Eye (tissue), 1 donor: ENCODE results near the gene ILKAP.

ENCODE experiments used
- DNase-seq: peaks from one replicate; pipeline ENCODE4 v3.0.0-alpha.2; 2015

Gene ILKAP

DNA sequence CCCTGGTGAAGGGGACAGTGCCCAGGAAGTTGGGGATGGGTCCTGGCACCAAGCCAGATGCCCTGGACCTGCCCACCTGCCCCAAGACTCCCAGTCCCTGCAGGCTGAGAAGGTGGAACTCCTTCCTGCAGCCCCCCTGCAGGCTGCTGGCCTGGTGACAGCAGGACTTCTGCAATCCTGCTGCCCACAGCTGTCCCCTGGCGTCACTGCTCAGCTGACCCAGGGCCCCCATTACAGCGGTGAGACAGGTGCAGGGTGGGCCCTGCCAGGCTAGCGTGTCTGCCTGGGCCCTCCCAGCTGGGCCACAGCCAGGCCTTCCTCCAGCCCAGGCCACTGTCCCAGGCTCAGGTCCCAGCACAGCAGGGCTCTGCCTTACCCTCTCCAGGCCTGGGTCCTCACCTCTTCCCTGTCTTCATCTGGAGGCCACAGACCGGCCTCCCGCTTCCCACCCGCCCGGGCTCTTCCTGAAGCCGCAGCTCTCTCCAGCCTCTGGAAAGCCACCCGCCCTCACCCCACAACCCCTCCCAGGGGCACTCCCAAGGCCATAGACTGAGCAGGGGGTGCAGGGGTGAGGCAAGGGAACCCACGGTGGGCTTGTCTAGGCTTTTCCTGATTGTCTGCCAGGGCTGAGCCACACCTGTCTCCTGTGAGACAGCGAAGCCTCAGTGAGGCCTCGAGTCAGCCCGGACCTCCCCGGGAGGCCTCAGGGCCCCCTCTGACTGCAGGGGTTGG, 53.5 kb downstream of the ILKAP start:
- DNase-seq = no peak

- DNase-seq = no peak
Observed at GRCh38 chr2:238148981-238149380, 54.5 kb downstream of the ILKAP start.

DNA sequence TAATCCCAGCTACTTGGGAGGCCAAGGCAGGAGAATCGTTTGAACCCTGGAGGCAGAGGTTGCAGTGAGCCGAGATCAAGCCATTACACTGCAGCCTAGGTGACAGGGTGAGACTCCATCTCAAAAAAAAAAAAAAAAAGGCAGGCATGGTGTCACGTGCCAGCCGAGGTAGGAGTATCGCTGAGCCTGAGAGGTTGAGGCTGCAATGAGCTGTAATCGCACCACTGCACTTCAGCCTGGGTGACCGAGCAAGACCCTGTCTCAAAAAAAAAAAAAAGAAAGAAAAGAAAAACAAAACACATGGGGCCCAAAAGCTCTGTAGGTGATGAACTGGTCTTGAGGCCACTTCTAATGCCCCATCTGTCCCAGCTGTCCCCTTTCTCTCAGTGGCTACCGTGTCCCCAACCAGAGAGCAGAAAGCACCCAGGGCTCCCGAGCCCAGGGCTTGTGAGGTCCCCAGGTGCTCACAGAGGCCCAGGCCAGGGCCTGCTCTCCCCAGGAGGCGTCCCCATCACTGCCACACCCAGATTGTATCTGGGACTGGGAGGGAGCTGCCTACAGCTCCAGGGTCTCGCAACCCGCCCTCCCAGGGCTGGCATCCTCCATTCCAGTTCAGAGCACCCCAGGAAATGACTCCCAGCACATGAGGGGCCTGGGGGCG, 56.5 kb downstream of the ILKAP start:
- DNase-seq = no peak

- DNase-seq = no peak
Observed at GRCh38 chr2:238145851-238146250, 57.6 kb downstream of the ILKAP start.

- DNase-seq = no peak
Observed at GRCh38 chr2:238145046-238145445, 58.4 kb downstream of the ILKAP start.

DNA sequence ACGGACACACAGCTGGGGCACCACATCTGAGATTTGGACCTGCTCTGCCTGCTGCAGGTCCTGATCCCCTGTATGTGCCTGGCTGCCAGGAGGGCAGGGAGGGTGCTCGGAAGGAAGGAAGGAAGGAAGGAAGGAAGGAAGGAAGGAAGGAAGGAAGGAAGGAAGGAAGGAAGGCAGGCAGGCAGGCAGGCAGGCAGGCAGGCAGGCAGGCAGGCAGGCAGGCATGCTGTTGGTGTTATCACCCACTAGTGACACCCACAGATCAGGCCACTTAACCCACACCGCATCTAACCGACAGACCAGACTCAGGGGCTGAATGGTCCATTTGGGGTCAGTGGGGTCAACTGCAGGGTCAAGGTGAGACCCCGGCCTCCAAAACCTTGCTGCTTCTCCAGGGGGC, 59.2 kb downstream of the ILKAP start:
- no peak for DNase-seq

- no peak for DNase-seq
Observed at GRCh38 chr2:238143239-238143951, 60.1 kb downstream of the ILKAP start.

DNA sequence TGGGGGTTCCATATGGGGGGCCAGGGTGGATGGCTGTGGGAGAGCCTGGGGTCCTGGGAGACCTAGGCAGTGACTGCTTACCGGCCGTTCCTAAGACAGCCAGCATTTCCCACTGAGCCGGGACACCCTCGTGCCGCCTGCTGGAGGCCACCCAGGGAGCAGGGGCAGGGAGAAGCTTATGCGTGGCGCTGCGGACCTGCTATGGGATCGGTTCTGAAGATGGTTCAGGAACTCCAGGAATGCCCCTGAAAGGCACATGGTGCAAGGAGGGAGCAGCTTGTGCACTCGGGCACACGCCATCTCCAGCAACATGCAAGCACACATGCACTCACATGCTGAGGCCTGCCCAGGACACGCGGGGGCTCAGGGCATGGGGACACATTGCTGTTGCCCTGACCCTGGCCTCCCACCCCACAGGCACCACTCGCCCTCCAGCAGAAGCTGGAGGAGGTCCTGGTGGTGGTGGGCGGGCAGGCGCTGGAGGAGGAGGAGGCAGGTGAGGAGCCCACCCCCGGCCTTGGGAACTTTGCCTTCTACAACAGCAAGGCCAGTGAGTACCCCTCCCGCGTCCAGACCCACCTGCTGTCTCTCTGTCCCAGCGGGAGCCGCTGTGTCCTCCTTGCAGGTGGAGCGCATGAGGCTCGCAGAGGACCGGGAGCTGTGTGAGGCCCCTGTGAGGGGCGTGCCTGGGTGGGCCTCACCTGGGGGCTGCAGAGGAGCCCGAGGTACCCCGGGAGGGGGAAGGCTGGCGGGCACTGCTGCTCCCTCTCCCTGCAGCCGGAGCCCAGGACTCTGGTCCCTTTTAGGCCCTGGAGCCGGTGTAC, 60.9 kb downstream of the ILKAP start:
- DNase-seq = no peak

DNA sequence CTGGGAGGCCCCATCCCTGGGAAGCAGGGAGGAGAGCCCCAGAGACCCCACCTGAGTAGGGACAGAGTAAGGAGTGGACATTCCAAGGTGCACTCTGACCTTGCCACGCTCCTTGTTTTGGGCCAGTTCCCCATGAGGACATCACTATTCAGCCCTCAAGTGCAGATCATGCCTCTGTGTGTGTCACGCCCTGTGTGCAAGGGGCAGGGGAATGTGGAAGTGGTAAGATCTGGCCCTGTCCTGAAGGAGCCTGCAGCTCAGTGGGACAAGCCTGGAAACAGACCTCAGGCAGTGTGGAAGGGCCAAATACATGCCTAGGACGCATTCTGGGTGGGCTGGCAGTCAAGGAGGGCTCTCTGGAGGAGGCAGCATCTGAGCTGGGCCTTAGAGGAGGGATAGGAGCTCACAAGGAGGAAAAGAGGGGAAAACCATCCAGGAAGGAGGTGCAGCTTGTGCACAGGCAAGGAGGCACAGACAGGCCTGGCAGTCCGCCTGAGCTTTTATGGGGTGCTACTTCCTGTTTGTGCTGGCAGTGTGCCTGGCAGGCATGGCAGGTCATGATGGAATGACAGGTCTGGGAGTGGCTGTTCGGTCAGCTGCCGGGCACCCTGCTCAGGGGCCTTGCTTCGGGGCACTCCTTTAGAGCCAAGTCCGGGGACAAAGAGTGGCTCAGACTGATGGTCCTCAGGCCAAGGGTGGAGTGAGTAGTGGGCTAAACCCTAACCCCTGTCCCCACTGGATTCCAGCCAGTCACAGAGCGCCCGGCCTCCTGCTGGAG, 61.8 kb downstream of the ILKAP start:
- DNase-seq = no peak

DNA sequence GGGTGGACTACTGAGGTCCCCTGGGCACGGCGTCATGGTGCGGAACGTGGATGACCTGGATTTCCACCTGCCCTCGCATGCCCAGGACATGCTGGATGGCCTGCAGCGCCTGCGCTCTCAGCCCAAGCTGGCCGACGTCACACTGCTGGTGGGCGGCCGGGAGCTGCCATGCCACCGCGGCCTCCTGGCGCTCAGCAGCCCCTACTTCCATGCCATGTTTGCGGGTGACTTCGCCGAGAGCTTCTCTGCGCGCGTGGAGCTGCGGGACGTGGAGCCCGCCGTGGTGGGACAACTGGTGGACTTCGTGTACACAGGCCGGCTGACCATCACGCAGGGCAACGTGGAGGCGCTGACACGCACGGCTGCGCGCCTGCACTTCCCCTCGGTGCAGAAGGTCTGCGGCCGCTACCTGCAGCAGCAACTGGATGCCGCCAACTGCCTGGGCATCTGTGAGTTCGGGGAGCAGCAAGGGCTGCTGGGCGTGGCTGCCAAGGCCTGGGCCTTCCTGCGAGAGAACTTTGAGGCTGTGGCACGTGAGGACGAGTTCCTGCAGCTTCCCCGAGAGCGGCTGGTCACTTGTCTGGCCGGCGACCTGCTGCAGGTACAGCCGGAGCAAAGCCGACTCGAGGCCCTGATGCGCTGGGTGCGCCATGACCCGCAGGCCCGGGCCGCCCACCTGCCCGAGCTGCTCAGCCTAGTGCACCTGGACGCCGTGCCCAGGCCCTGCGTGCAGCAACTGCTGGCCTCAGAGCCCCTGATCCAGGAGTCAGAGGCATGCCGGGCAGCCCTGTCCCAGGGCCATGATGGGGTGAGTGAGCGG, 62.6 kb downstream of the ILKAP start:
- no peak for DNase-seq

DNA sequence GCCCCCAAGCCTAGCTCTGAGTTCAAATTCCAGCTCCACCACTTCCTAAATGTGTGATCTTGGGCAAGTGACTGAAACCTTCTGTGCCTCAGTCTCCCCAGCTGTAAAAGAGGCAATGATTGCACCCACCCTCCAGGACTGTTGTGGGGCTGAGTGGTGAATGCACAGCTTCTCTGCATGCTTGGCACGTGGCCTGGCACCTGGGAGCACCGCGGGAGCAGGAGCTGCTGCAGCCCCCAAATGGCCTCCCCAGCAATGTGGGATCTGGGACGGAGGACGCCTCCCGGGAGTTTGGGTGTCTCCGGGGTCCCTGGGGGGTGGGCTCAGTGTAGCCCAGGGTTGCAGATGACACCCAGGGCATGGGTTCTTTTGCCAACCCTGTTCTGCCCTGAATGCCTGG, 63.5 kb downstream of the ILKAP start:
- DNase-seq = no peak

DNA sequence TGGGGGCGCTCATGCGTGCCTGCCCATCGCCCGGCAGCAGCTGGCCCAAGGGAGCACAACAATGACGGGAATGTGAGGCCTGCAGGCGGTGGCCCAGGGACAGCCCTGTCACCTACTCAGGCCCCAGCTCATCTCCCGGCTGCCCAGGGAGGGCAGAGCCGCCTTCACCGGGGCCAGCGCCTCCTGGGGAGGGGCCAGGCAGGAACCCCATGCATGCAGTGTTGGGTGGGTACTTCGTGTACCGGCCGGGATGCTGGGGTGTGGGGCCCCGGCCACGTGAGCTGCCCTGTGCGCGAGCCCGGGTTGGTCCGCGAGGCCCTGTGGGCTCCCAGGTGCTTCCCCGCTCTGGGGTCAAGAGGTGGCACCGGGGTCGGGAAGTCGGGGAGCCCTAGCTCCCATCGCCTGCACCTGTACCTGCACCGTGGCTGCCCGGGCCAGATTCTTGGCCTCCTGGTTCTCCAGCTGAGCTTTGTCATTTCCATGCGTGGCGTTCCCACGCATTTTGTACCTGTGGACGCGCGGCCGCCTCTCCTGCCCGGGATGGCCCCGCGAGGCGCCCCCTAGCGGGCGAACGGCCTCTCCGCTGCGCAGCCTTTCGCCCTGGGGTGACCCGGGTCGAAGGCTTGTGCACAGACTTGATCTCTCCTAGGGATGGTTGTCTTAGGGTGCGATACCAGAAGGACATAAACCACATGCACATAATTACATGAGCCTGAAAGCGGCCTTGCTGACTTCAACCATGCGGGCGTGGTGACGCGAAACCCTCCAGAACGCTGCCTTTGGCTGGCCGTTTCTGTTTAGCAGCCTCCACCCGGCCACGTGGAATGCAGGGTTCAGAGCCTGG, 64.1 kb downstream of the ILKAP start:
- peak; percentile 63 for DNase-seq

GRCh38 chr2:238138331-238139195, 64.9 kb downstream of the ILKAP start, which contains the start of gene KLHL30:
Gene KLHL30, plus strand, starts transcription at chr2:238138668. Its CDS starts 2,087 bp downstream, at chr2:238140755.
- no peak for DNase-seq

DNA sequence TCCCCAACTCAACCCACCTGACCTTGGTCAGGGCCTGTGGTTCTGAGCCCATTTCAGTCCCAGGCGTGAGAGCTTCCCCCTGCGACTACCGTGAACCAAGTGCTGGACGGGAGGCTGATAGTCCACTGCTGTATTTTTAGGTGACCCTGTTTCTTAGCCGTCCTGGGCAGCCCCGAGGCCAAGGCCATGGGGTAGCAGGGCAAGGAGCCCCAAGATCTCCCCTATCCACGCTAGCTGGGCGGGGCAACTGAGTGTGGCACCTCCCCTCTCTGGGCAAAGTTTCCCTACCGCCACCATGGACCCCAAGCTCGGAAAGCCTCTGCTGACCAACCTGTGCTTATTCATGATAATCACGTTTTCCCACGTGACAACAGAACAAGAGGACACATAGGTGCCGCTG, 65.6 kb downstream of the ILKAP start:
- DNase-seq = no peak

GRCh38 chr2:238136820-238137537, 66.5 kb downstream of the ILKAP start:
- no peak for DNase-seq

GRCh38 chr2:238135601-238136150, 67.8 kb downstream of the ILKAP start:
- no peak for DNase-seq

DNA sequence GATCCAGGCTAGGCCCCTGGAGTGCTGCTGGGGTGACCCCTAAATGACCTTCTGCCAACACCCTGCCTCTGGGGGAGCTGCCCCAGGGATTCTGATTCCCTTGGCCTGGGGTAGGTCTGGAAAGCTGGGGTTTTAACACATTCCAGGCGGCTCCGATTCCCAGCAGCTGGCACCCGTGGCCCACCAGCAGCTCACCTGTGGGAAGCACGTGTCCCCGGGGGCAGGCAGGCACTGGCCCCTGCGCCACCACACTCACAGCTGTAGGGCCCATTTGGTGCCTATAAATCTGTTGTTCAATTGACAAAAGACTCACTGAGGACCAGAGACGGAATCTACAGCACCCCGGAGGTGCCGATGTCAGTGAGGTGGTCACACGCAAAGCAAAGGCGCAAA, 69.1 kb downstream of the ILKAP start:
- DNase-seq = no peak
